ENCODE data around the gene CES3. TPM values are rescaled to one million over a fixed set of nuclear protein-coding genes. Genes with fewer than 3 reads are reported as not detected.

Gene CES3
- total and polyA plus RNA-seq, 9 of the 15 experiments (the other 6 are each of a cell fraction or from before 2014, with no cell fraction given): 0.06 to 2.2 (median 0.68) TPM

- TF ChIP-seq PBX2 (CRISPR knock-in tag; IDR thresholded peaks at IDR 0.05; ENCODE audit: low read depth): no peak
- TF ChIP-seq PBX2 (tag; conservative IDR thresholded peaks at IDR 0.05; ENCODE audit: low read depth): no peak
- TF ChIP-seq, protein P1, sequence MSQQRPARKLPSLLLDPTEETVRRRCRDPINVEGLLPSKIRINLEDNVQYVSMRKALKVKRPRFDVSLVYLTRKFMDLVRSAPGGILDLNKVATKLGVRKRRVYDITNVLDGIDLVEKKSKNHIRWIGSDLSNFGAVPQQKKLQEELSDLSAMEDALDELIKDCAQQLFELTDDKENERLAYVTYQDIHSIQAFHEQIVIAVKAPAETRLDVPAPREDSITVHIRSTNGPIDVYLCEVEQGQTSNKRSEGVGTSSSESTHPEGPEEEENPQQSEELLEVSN (IDR thresholded peaks at IDR 0.05; ENCODE audit: borderline replicate concordance in 1 of 2, extremely low read depth in 1 of 2, insufficient read depth in 1 of 2, insufficient read length in 1 of 2, low read depth in 1 of 2, low read length in 1 of 2, poor library complexity in 1 of 2, severe bottlenecking in 1 of 2): no peak
- TF ChIP-seq ZBTB12 (CRISPR knock-in tag; IDR thresholded peaks at IDR 0.05): no peak
- TF ChIP-seq POLR2A (conservative IDR thresholded peaks at IDR 0.05): no peak
- no peak for TF ChIP-seq ETV5 (CRISPR knock-in tag; IDR thresholded peaks at IDR 0.05; ENCODE audit: low read depth)
- no peak for TF ChIP-seq CEBPG (CRISPR knock-in tag; IDR thresholded peaks at IDR 0.05)
- TF ChIP-seq CEBPG (tag; conservative IDR thresholded peaks at IDR 0.05 in 1 of 2, IDR thresholded peaks at IDR 0.05 in 1 of 2): no peak
- no peak for TF ChIP-seq ZNF644 (tag; IDR thresholded peaks at IDR 0.05; ENCODE audit: low read depth)
These were observed 11.6 kb upstream of the CES3 start (continued) for GRCh38 chr16:66949472-66949871.

Data from K562 (cell line).